GM21576 (cell line): ENCODE measurements around the gene PPFIBP1.
"Not testable (repeated sequence)": the region's sequence is repeated elsewhere in the genome, so short reads cannot be mapped to it uniquely, and the experiment has no call there.

ENCODE experiments used
- ATAC-seq: cut with Tn5 transposase; IDR thresholded peaks from one replicate; pipeline ENCODE4 v1.9.1; 2021; ENCODE audit warnings: mild to moderate bottlenecking, moderate library complexity; ENCODE audit not compliant: unreplicated experiment

Gene PPFIBP1

DNA sequence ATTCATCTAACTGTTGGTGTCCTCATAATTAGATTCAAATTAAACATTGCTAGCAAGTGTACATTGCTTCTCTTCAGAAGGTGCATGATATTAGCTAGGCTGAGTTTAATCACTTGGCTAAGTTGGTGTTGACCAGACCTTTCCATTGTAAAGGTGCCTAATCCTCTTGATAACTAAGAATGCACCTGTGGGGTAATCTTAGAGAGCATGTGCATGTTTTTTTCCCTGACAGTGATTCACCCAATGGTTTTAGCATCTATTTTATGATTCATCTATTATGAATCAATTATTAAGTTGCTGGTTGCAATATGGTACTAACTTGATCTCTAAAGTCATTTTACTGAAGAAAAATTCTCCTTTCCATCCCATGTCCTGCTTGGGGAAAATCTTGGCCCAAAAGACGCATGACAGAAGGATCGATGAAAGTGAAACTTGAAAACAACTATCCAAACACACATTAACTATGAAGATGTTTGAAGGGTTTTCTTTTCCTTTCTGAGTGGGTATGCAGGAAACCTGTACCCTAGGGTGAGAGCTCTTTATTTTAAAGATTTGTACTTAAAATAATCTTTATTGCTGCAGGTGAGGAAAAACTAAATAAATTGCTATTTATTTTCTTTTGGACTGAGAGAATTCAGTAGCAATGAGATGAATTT is 64.2 kb downstream of the PPFIBP1 start:
- ATAC-seq = not testable (repeated sequence)

DNA sequence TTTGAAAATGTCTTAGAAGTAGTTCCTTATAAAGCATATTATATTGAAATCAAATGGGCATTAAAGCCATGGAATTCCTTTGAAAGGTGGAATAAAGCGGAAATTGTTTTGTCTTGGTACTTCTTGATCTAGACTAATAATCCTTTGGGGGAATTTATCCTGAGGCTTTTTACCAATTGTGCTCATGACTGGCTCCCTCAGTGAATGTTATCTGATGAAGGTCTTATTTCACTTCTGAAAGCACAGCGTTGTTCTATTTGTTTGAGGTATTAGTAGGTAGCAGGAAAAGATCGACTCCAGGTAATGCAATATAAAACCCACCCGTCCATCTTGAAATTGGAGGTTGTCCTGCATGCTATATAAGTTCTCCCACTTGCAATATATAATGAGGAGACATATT is 64.8 kb downstream of the PPFIBP1 start:
- ATAC-seq = no peak

DNA sequence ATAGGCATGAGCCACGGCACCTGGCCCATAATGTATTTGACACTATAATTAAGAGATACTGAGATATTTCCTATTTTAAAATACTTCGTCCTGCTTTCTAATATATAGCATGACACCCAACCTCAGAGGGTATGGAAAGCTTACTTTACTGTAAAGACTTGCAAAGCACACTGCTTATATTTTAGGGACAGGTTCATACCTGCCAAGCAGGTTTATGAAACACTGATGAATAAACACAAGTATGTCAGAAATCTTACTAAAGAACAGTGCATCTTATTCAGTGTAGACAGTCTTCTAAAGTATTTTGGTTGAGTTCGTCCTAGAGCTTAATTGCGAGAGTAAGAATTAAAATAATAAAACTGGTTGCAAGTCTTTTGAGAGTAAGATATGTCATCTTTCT is 65.4 kb downstream of the PPFIBP1 start:
- no peak for ATAC-seq

DNA sequence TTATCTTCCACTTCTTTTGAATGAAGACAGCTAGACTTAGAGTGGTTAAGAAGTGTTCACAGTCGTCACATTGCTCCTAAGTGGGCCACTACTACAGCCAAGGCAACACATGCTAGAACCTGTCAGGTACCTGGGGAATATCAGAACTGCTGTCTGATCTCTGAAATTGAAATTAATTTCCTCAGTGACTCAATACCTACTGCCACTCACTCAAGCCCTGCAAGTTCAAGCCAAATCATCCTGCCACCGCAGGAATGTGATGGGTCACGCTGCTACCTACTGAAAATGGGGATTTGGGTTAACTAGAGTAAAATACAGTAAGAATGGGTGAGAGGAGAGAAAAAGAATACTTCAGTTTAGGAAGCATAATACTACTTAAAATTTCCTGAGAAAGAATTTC is 67.7 kb downstream of the PPFIBP1 start:
- ATAC-seq = not testable (repeated sequence)

DNA sequence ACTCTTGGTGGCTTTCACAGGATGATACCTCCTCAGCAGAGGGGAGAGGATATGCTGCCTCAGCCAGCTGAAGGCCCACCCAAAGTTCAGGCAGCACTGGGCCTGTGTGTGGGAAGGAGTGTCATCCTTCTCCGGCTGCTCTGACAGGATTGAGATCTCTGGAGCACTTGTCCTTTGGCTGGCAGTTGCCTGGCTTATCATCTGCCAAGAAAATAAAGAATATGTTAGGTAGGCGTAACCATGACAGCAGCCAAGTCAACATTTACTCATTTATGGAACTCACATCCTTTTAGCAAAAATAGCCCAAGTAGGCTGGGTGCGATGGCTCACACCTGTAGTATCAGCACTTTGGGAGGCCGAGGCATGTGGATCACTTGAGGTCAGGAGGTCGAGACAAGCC is 68.5 kb downstream of the PPFIBP1 start:
- ATAC-seq = no peak

DNA sequence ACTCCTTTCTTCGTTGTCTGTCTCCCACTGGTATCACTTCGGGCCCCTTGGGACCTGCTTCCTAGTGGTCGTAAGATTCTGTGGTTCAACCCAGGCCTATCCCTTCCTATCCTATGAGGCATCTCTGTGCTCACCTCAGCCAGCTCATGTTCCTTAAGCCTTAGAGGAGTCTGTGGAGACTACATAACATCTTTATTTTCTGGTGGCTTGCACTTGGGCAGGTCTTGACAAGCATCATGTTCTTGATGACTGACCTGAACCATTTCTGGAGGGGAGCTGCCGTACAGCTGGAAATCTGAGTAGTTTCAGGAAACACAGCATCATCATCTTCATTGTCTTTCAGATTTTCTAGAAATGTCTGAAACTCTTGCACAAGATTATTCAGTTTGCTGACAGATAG is 69.3 kb downstream of the PPFIBP1 start:
- ATAC-seq = no peak

DNA sequence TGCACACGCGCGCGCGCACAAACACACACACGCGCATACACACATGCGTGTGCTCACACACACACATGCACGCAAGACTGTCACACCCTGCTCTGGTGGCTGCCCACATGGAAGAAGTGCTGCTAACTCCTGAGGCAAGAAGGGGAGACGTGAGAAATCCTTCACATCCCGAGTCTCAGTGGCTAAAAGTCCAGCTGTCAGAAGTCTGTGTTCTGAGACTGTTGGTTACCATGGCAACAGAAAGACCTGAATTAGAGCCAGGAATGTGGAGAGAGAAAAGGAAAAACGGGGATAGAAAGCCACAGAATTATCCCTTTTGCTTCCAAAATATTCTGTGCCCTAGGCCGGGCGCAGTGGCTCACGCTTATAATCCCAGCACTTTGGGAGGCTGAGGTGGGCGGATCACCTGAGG is 71.2 kb downstream of the PPFIBP1 start:
- no peak for ATAC-seq

DNA sequence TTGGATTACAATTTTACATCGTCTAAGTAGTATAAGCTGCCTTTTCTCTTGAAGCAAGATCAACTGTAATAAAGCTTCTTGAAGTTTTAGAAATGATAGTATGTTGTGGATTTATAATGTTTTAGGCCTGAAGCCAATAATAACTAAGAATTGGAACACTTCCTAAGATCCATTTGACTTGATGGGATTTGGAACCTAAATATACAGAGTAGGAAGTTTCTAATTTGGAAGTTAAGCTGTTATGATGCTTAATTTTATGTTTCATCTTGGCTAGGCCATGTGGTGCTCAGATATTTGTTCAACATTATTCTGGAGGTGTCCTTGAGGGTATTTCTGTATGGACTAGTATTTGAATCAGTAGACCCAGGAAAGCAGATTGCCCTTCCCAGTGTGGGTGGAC is 74.9 kb downstream of the PPFIBP1 start:
- ATAC-seq = not testable (repeated sequence)

DNA sequence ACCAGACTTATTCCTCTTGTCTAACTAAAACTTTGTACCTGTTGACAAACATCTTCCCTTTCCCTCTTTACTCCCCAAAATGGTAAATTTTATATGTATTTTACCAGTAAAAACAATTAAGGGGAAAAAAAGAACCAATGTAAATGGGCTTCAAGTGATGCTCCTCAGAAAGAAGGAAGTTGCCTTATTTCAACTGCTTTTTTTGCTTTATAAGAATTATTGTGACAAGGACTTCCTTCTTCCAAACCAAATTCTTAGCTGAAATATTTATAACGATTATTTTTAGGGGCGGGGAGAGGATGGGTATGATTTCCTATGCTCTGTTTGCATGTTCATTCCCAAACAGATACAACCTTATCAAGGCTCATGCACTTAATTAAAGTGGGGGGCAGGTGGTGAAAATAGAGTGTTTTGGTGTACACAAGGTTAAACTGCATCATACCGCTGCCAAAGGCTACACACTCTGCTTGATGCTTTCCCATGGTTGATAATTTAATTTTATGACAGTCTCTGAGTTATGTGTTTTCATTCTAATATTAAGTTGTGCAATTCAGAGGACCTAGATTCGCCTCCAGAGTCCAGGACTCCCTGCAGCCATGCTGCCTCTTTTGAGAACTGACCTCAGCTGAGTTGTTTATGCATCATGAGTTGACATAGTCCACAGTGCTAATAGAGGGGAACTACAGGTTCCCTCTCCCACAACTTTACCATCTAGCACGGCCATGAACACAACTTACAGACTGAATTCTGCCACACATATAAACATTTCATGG is 77.2 kb downstream of the PPFIBP1 start:
- not testable (repeated sequence) for ATAC-seq

DNA sequence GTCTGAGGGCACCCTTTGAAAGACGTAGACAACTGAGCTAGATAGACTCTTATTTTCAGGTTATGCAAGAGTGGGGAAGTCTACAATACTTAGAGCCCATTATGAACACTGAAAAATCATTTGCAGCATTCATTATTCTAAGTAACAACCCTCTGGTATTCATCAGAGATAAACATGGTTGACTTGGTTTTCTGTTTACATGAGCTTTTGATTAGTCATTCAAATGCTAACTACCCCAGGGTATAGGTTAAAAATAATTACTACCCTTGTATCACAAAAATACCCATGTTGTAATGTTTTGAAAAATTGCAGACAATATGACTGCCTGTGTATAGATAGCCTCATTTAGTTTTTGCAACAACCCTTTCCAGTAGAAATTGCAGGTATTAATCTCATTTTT is 78.5 kb downstream of the PPFIBP1 start:
- ATAC-seq = no peak

DNA sequence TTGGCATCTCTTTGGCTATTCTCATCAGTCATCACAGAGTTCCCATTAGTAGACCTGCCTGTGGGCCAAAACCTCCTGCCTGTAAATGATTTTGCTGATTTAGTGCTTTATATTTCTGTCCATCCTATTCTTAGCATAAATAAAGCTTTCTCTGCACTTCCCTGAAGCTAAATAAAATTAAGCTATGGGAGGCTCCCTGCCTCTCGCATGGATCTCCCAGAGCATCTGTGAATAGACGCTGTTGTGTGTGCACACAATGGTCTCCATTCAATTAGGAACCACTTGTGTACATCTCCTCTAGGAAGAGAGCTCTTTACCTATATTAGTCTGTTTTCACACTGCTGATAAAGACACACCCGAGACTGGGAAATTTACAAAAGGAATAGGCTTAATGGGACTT is 80.4 kb downstream of the PPFIBP1 start:
- no peak for ATAC-seq

DNA sequence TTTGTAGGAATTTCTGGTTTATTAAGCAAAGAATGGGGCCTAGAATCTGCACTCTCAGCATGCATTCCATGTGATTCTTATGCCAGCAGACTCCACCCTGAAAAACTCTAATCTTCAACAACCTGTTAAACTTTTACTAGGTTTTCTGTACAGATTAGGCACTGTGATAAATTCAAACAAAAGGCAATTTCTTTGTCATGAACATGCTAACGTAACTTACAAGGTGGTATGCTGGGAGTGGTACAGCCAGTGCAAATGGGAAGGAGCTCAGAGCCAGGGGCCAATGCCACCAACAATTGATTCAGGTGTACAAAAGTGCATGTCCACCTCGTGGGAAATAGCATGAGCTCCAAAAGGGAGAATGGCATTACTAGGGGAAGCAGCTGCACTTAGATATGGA is 83.0 kb downstream of the PPFIBP1 start:
- ATAC-seq = no peak

DNA sequence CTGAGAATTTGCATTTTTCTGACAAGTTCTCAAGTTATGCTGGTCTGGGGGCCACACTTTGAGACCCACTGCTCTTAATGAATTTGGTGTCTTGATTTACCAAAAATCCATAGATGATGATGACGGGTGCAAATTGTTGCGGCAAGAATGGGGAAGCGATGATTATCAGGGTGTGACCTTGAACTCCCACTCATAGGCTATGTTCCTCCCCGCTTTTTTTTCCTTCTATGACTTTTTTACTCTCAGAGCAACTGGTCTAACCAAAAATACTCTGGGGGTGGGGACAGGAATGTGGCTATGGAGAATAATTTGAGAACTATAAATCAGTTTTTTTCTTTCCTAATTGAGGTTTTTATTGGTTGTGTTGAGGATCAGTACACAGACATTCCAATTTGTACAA is 83.6 kb downstream of the PPFIBP1 start:
- no peak for ATAC-seq

DNA sequence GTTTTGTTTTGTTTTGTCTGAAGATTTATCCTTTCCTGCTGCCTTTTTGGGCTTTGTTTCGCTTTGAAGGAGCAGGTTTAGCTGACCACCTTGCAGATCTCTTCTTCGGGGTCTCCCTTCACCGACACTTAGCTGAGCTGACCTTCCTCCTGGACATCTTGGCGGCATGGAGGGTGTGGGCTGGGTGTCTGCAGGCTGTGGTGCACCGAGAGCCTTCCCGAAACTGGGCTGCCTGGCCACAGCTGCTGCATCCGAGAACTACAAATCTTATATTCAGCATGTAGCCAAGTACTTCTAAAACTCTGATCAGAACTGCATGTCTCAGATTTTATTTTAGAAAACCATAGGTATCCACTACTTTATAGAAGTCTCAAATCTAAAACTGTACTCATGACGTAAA is 84.9 kb downstream of the PPFIBP1 start:
- no peak for ATAC-seq

DNA sequence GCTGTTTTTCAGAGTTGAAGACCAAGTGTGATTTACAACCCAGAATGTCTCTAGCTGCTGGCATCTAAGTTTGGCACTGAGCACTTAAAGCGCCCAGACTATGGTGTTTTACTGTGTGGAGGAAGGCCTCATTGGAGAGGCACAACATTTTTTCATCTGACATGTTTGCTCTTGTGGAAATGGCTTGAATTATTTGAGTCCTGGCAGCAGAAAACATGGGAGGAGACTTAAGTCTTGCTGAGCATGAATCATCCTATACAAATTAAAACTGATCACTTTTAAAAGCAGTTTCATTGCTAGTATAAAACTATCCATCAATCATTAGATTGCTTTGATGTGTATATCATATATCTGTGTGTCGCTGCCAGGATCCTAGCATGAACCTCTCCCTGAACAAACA is 86.4 kb downstream of the PPFIBP1 start:
- no peak for ATAC-seq

DNA sequence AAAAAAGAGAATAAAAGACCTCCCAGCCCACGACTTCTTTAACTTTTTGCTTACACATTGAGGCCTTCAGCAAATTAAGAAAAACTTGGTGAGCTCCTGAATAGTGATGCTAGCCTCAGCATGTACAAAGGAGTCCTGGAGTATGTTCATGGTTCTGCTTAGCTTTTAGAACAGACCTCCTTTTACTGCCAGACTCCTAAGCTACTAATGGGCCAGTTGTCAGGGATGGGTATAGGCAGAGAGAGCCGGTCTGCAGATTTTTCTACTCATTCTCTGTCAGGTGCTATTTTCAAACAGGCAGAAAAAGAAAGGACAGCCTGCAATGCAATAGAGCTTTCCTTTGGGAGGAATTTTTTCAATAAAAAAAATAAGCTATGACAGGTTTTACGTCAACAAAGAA is 90.4 kb downstream of the PPFIBP1 start:
- no peak for ATAC-seq

DNA sequence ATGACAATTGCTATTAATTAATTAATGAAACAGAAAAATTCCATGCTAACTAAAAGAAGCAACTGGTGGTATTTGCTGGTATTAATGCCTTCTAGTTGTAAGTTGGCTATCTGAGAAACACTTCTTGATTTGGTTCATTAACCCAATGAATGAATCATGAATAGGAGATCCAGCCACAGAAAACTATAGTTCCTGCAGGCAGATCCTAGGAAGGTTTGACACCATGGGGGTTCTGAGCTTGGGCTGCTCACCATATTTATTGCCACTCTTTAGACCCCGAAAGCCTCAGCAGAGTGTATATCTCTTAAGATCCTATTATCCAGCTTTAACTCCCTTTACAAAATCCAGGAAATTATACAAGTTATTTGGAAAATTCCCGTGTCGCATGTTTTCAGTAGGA is 90.9 kb downstream of the PPFIBP1 start:
- ATAC-seq = no peak

DNA sequence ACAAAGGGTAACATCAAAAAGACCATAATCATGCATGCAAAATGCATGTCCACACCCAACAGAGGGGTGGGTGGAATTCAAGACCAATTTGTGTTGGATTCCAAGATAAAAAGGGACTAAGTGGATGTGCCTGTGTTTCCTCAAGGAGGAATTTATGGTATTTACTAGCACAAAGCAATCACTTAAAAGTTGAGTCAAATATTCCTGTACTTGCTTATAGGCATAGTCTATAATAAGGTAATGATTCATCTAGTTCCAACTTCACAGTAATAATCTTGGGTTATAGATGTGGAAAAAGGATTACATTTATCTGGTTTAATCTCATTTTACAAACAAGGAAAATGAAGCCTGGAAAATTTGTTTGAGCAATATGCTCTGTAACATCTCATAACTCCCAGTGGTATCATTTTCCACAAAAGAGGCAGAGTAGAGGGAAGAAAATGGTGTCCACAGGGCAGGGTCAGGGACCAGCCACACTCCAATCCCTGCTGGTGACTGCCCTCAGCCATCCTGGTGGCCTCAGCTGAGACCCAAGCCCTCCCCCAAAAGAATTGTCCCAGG is 91.4 kb downstream of the PPFIBP1 start:
- ATAC-seq = no peak

DNA sequence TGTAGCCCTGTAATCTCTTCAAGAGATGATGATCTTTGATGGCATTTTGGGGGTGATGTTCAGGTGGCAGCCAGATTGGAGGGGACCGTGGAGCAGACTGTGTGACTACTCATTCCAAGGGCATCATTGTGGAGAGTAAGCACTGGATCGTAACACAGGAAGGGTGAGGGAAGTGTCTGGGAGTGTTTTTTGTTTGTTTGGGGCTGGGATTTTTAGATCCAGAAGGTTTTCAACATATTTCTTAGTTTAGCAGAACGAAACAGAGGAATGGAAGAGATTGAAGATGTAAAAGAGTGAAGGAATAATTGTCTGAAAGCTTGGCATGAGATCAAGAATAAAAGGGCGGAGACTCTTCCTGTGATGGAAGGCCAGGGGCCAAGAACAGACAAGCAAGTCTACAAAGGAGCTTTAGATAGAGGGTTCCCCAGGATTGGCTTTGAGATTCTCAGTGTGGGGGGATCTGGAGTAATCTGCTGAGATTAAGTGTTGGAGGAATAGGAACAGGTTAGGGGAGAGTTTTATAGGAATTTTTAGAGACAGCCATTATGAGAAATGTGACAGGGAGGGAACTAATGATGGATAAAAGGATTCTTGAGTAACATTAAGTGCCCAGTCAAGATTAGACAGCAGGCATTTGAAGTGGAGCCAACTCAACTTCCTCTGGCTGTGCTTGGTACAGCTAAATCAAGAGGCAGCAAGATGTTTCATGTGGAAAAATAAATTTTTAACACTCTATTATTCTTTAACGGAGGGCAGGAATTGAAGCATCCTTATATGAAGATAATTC is 92.5 kb downstream of the PPFIBP1 start:
- no peak for ATAC-seq

DNA sequence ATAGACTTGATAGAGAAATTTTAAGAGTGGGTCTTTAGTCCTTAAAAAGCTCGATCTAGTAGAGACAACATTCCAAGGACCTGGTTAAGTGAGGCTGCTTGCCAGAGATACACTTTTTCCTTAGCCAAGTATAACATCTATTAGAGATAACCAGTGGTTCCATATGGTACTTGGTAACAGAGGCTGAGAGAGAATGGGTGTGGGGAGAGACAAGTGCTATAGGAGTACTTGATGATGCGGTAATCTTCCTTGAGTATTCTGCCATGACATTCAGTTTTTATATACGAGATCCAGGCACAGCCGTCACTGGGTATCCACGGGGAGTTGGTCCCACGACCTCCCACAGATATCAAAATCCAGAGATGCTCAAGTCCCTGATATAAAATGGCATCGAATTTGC is 94.8 kb downstream of the PPFIBP1 start:
- no peak for ATAC-seq

DNA sequence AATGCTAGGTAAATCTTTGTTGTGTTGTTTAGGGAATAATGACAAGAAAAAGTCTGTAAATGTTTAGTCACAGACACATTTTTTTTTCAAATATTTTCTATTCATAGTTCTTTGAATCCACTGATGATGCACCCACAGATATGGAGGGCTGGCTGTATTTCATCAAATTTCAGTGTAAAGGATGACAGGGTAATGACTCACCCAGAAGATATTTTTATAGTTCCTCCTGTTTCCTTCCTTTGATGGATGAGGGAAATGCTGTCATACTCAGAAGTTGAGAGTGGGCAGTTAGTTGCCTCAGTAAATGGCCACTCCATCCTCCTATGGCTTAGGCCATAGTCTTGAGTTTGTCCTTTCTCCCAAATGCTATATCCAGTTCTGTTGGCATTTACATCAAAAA is 95.3 kb downstream of the PPFIBP1 start:
- no peak for ATAC-seq

DNA sequence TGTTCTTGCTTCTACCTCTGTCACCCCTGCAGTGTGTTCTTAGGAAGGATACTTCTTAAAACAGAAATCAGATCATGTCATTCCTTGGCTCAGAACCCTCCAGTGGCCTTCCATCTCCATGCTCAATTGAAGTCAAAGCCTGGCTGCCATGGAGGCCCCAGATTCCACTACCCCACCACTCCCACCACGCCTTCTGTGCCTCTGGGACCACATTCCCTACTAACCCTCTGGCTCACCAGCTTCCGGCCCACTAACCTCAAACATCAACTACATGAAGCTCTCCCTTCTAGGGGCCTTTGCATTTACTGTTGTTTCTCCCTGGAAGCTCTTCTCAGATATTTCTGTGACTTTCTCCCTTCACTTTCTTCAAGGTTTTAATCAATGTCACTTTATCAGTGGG is 96.1 kb downstream of the PPFIBP1 start:
- no peak for ATAC-seq
